ENCODE data around the gene CYP11A1.

DNA sequence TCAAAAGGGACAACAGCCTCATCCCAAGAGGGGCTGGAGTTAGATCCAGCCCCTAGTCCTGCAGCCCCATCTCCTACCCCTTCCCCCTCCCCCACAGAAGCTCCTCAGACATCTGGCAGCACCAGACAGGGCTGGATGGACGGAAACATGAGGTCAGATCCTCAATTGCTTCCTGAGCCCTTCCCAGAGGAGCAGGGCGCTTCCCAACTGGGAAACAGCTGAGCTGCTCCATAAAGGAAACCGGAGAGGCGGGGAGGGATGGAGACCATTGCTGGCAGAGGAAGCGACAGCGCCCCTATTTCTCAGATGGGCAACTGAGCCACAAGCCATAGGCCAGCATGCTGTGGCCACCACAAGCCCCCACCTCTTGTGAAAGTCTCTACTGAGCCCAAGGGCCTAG lies 18.3 kb upstream of the CYP11A1 start:
- TF ChIP-seq, protein P1, sequence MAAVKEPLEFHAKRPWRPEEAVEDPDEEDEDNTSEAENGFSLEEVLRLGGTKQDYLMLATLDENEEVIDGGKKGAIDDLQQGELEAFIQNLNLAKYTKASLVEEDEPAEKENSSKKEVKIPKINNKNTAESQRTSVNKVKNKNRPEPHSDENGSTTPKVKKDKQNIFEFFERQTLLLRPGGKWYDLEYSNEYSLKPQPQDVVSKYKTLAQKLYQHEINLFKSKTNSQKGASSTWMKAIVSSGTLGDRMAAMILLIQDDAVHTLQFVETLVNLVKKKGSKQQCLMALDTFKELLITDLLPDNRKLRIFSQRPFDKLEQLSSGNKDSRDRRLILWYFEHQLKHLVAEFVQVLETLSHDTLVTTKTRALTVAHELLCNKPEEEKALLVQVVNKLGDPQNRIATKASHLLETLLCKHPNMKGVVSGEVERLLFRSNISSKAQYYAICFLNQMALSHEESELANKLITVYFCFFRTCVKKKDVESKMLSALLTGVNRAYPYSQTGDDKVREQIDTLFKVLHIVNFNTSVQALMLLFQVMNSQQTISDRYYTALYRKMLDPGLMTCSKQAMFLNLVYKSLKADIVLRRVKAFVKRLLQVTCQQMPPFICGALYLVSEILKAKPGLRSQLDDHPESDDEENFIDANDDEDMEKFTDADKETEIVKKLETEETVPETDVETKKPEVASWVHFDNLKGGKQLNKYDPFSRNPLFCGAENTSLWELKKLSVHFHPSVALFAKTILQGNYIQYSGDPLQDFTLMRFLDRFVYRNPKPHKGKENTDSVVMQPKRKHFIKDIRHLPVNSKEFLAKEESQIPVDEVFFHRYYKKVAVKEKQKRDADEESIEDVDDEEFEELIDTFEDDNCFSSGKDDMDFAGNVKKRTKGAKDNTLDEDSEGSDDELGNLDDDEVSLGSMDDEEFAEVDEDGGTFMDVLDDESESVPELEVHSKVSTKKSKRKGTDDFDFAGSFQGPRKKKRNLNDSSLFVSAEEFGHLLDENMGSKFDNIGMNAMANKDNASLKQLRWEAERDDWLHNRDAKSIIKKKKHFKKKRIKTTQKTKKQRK (IDR thresholded peaks at IDR 0.05; ENCODE audit: low read depth, low read length), result no peak
- TF ChIP-seq EZH2 (IDR thresholded peaks at IDR 0.05; ENCODE audit: borderline replicate concordance, control insufficient read depth, low read depth, low read length) (no peak), CREB1 (IDR thresholded peaks at IDR 0.05; ENCODE audit: low read depth) (no peak), SPI1 (IDR thresholded peaks at IDR 0.05; ENCODE audit: borderline replicate concordance, insufficient read depth, low read depth, low read length) (no peak), USF2 (IDR thresholded peaks at IDR 0.05; ENCODE audit: borderline replicate concordance, low read depth, low read length) (no peak), HDAC6 (IDR thresholded peaks at IDR 0.05; ENCODE audit: unreplicated experiment) (no peak)
